ENCODE results near the gene NFIL3.
A peak's percentile ranks its signal among the peaks of the same experiment; 100 is the strongest.
"Not testable (repeated sequence)": the region's sequence is repeated elsewhere in the genome, so short reads cannot be mapped to it uniquely, and the experiment has no call there.

The NFIL3 gene

GRCh38 chr9:91395106-91395552, 28.5 kb downstream of the NFIL3 start:
- DNase-seq (ENCODE audit: low spot score), result no peak

- DNase-seq (ENCODE audit: low spot score), result no peak
These were observed 29.8 kb downstream of the NFIL3 start for GRCh38 chr9:91393826-91394225.

- no peak for DNase-seq (ENCODE audit: low spot score)
These were observed 31.2 kb downstream of the NFIL3 start for GRCh38 chr9:91392435-91392834.

GRCh38 chr9:91391818-91392217, 31.8 kb downstream of the NFIL3 start:
- DNase-seq (ENCODE audit: low spot score), result no peak

GRCh38 chr9:91391412-91391811, 32.2 kb downstream of the NFIL3 start:
- DNase-seq (ENCODE audit: low spot score), result no peak

- not testable (repeated sequence) for DNase-seq (ENCODE audit: low spot score)
These were observed 33.9 kb downstream of the NFIL3 start for GRCh38 chr9:91389686-91390085.

- DNase-seq (ENCODE audit: low spot score), result no peak
These were observed 36.9 kb downstream of the NFIL3 start for GRCh38 chr9:91386765-91387164.

- DNase-seq (ENCODE audit: low spot score), result no peak
These were observed 38.7 kb downstream of the NFIL3 start for GRCh38 chr9:91384954-91385353.

GRCh38 chr9:91383577-91383976, 40.1 kb downstream of the NFIL3 start:
- DNase-seq (ENCODE audit: low spot score), result no peak

- DNase-seq (ENCODE audit: low spot score), result no peak
These were observed 41.3 kb downstream of the NFIL3 start for GRCh38 chr9:91382298-91382697.

GRCh38 chr9:91379426-91379825, 44.2 kb downstream of the NFIL3 start:
- DNase-seq (ENCODE audit: low spot score), result no peak

GRCh38 chr9:91378695-91379127, 44.9 kb downstream of the NFIL3 start:
- DNase-seq (ENCODE audit: low spot score), result no peak

- DNase-seq (ENCODE audit: low spot score), result not testable (repeated sequence)
These were observed 45.6 kb downstream of the NFIL3 start for GRCh38 chr9:91378054-91378453.

GRCh38 chr9:91376239-91376638, 47.4 kb downstream of the NFIL3 start:
- DNase-seq (ENCODE audit: low spot score), result no peak

GRCh38 chr9:91374939-91375338, 48.7 kb downstream of the NFIL3 start:
- no peak for DNase-seq (ENCODE audit: low spot score)

GRCh38 chr9:91371894-91372293, 51.7 kb downstream of the NFIL3 start:
- DNase-seq (ENCODE audit: low spot score), result no peak

GRCh38 chr9:91370006-91370405, 53.6 kb downstream of the NFIL3 start:
- not testable (repeated sequence) for DNase-seq (ENCODE audit: low spot score)

GRCh38 chr9:91364702-91365101, 58.9 kb downstream of the NFIL3 start:
- DNase-seq (ENCODE audit: low spot score), result no peak

- DNase-seq (ENCODE audit: low spot score), result no peak
These were observed 59.6 kb downstream of the NFIL3 start for GRCh38 chr9:91364005-91364404.

GRCh38 chr9:91362051-91362611, 61.5 kb downstream of the NFIL3 start:
- DNase-seq (ENCODE audit: low spot score), result no peak

- peak; percentile 79 for DNase-seq (ENCODE audit: low spot score)
These were observed 62.2 kb downstream of the NFIL3 start, which contains the start of gene AUH for GRCh38 chr9:91361291-91362050. Gene AUH (minus strand): TSS chr9:91361918. CDS start chr9:91361889, 29 bp downstream.

- peak; percentile 17 for DNase-seq (ENCODE audit: low spot score)
These were observed 62.9 kb downstream of the NFIL3 start for GRCh38 chr9:91360551-91361290.

Data from SW480 (cell line).